Endodermal cell (in vitro differentiated cells): ENCODE measurements around the gene ZSCAN16. TPM values are rescaled to one million over a fixed set of nuclear protein-coding genes. Genes with fewer than 3 reads are reported as not detected.

Experiments used
- DNase-seq: peaks from one replicate; pipeline ENCODE4 v3.0.0-alpha.2; 2017
- H3K27ac ChIP-seq: 2 replicates; pipeline ENCODE4 v1.5.1; 2013; ENCODE audit warnings: mild to moderate bottlenecking, low read depth, low read length, moderate library complexity
- H3K27me3 ChIP-seq: 2 replicates; pipeline ENCODE4 v1.6.1; 2013; ENCODE audit warnings: mild to moderate bottlenecking, low read length, moderate library complexity; ENCODE audit not compliant: insufficient read depth, control insufficient read depth, poor library complexity, severe bottlenecking
- H3K36me3 ChIP-seq: 2 replicates; pipeline ENCODE4 v1.7.0; 2013; ENCODE audit warnings: mild to moderate bottlenecking, low read length, moderate library complexity; ENCODE audit not compliant: control insufficient read depth, insufficient read depth
- H3K4me1 ChIP-seq: one replicate; pipeline ENCODE4 v1.7.0; 2013; ENCODE audit warnings: low read length; ENCODE audit not compliant: control insufficient read depth, insufficient read depth
- H3K4me3 ChIP-seq: 2 replicates; pipeline ENCODE4 v1.5.1; 2013; ENCODE audit warnings: mild to moderate bottlenecking, low read length, moderate library complexity
- H3K9ac ChIP-seq: 2 replicates; pipeline ENCODE4 v1.6.1; 2013; ENCODE audit warnings: mild to moderate bottlenecking, low read length, moderate library complexity; ENCODE audit not compliant: poor library complexity, severe bottlenecking; ENCODE audit errors: extremely low read depth
- H3K9me3 ChIP-seq: 2 replicates; pipeline ENCODE4 v1.6.1; 2013; ENCODE audit warnings: mild to moderate bottlenecking, low read length, moderate library complexity; ENCODE audit not compliant: control insufficient read depth
- H3K27ac Mint-ChIP-seq: 2 replicates; pipeline ENCODE4 v1.8.0; 2020; ENCODE audit warnings: mixed read lengths
- H3K27me3 Mint-ChIP-seq: 2 replicates; pipeline ENCODE4 v1.8.0; 2021; ENCODE audit warnings: mild to moderate bottlenecking, mixed read lengths; ENCODE audit not compliant: insufficient read depth
- H3K36me3 Mint-ChIP-seq: 2 replicates; pipeline ENCODE4 v1.8.0; 2020; ENCODE audit warnings: low read depth, mixed read lengths
- H3K4me1 Mint-ChIP-seq: 2 replicates; pipeline ENCODE4 v1.8.0; 2020; ENCODE audit warnings: mixed read lengths
- H3K4me3 Mint-ChIP-seq: 2 replicates; pipeline ENCODE4 v1.8.0; 2020; ENCODE audit warnings: mild to moderate bottlenecking, moderate library complexity, mixed read lengths
- H3K9me3 Mint-ChIP-seq: 2 replicates; pipeline ENCODE4 v1.8.0; 2020; ENCODE audit warnings: mild to moderate bottlenecking, mixed read lengths
- CTCF ChIP-seq: fragments of 200-600 bp; sonication (generic); conservative IDR thresholded peaks from 2 replicates; pipeline ENCODE4 v1.5.0; 2021; ENCODE audit warnings: antibody characterized with exemption, mild to moderate bottlenecking
- WGBS, 2 experiments: methylation state at CpG; one replicate each; pipeline versions ENCODE4 v1.1.5 to v1.1.7; 2013; ENCODE audit warnings: missing lambda C conversion rate in 2 of 2, mixed read lengths in 1 of 2; ENCODE audit not compliant: insufficient coverage in 1 of 2, insufficient read length in 1 of 2; 5-methylcytosine and 5-hydroxymethylcytosine counted together
- total RNA-seq, 2 donors: library from RNA; stranded (reverse); fragmentation: NEBNext Ultra II Directional in 1 of 2; extraction: Animal tissue kit (Norgen Biotek cat#: 25700) in 1 of 2; gene quantifications; 2 replicates in 1 of 2; 3 replicates in 1 of 2; pipeline ENCODE4 v1.2.1, GENCODE V29; 2021

Gene ZSCAN16
- total RNA-seq, 2 donors from 2014 or later: 6.0 to 7.4 TPM

- H3K4me3 ChIP-seq: no peak overlapping the region
- no peak overlapping the region for H3K27ac ChIP-seq
- H3K4me1 ChIP-seq: peaks cover 6% of the 10 kb centered on the region
- 73 to 100% methylated on average over 1 of the region's 1 CpG for WGBS, 2 experiments
- no peak for DNase-seq
- peaks cover 20% of the 10 kb centered on the region for H3K27me3 ChIP-seq
- H3K4me1 Mint-ChIP-seq: peaks cover 17% of the 10 kb centered on the region
- H3K36me3 Mint-ChIP-seq: no peaks in the 10 kb centered on the region
- H3K9ac ChIP-seq: no peak overlapping the region
- H3K27ac Mint-ChIP-seq: no peak overlapping the region
- peaks cover 74% of the 10 kb centered on the region for H3K27me3 Mint-ChIP-seq
- no peaks in the 10 kb centered on the region for H3K9me3 ChIP-seq
- peaks cover 14% of the 10 kb centered on the region for H3K9me3 Mint-ChIP-seq
- no peaks in the 10 kb centered on the region for H3K36me3 ChIP-seq
- H3K4me3 Mint-ChIP-seq: no peak overlapping the region
- no peak for TF ChIP-seq CTCF
Observed at GRCh38 chr6:28165563-28165962, 41.2 kb downstream of the ZSCAN16 start.

GRCh38 chr6:28167068-28167467 lies 42.7 kb downstream of the ZSCAN16 start:
- WGBS, 2 experiments: 91 to 94% methylated on average over 3 of the region's 4 CpGs

GRCh38 chr6:28167926-28168325 lies 43.5 kb downstream of the ZSCAN16 start:
- no peak overlapping the region for H3K27ac Mint-ChIP-seq
- peaks cover 10% of the 10 kb centered on the region for H3K4me1 ChIP-seq
- H3K9ac ChIP-seq: no peak overlapping the region
- H3K27me3 ChIP-seq: peaks cover 23% of the 10 kb centered on the region
- no peak for TF ChIP-seq CTCF
- no peaks in the 10 kb centered on the region for H3K9me3 Mint-ChIP-seq
- H3K27ac ChIP-seq: no peak overlapping the region
- H3K4me3 Mint-ChIP-seq: no peak overlapping the region
- no peaks in the 10 kb centered on the region for H3K36me3 Mint-ChIP-seq
- H3K27me3 Mint-ChIP-seq: peaks cover 60% of the 10 kb centered on the region
- no peaks in the 10 kb centered on the region for H3K36me3 ChIP-seq
- peaks cover 25% of the 10 kb centered on the region for H3K4me1 Mint-ChIP-seq
- H3K9me3 ChIP-seq: peaks cover 5% of the 10 kb centered on the region
- 84 to 100% methylated on average over 1 of the region's 1 CpG for WGBS, 2 experiments
- H3K4me3 ChIP-seq: no peak overlapping the region
- DNase-seq: no peak

More at GRCh38 chr6:28167068-28167467, 42.7 kb downstream of the ZSCAN16 start:
- no peak overlapping the region for H3K9ac ChIP-seq
- Mint-ChIP-seq H3K36me3 (no peaks in the 10 kb centered on the region), H3K9me3 (peaks cover 3% of the 10 kb centered on the region), H3K27ac (no peak overlapping the region), H3K4me1 (peaks cover 25% of the 10 kb centered on the region), H3K4me3 (no peak overlapping the region), H3K27me3 (peaks cover 64% of the 10 kb centered on the region)
- no peak overlapping the region for H3K4me3 ChIP-seq
- no peak for DNase-seq
- H3K27ac ChIP-seq: no peak overlapping the region
- peaks cover 10% of the 10 kb centered on the region for H3K4me1 ChIP-seq
- peaks cover 20% of the 10 kb centered on the region for H3K27me3 ChIP-seq
- H3K9me3 ChIP-seq: no peaks in the 10 kb centered on the region
- no peaks in the 10 kb centered on the region for H3K36me3 ChIP-seq
- no peak for TF ChIP-seq CTCF
